HepG2 (cell line): ENCODE data around the gene UBTF. TPM values are rescaled to one million over a fixed set of nuclear protein-coding genes. Genes with fewer than 3 reads are reported as not detected.
A peak's percentile ranks its signal among the peaks of the same experiment; 100 is the strongest.

Experiments
- AGO2 ChIP-seq: fragments of 200-400 bp; formaldehyde crosslinking; optimal IDR thresholded peaks from 2 replicates; pipeline ENCODE3; 2017; ENCODE audit warnings: mild to moderate bottlenecking, low read depth, low read length, moderate library complexity
- HHEX ChIP-seq: IDR thresholded peaks from 2 replicates; pipeline ENCODE4 v1.6.1; 2016; ENCODE audit warnings: control low read depth
- HOXA3 ChIP-seq: sonication (generic); formaldehyde crosslinking; IDR thresholded peaks from 2 replicates; pipeline ENCODE4 v1.5.0; 2020; ENCODE audit warnings: missing genetic modification reagents
- SAFB2 ChIP-seq: sonication (generic); formaldehyde crosslinking; IDR thresholded peaks from 2 replicates; pipeline ENCODE4 v1.5.1; 2020; ENCODE audit warnings: missing genetic modification reagents, low read depth, mild to moderate bottlenecking, borderline replicate concordance
- SCMH1 ChIP-seq: sonication (generic); formaldehyde crosslinking; IDR thresholded peaks from 2 replicates; pipeline ENCODE4 v1.9.0; 2021; ENCODE audit warnings: missing genetic modification reagents, mild to moderate bottlenecking, borderline replicate concordance
- ZFYVE20 ChIP-seq: sonication (generic); formaldehyde crosslinking; IDR thresholded peaks from 2 replicates; pipeline ENCODE4 v1.8.0; 2023; ENCODE audit warnings: low read depth, mild to moderate bottlenecking, moderate library complexity, missing genetic modification reagents, borderline replicate concordance
- ZMYM3 ChIP-seq: sonication (generic); formaldehyde crosslinking; IDR thresholded peaks from 2 replicates; pipeline ENCODE4 v1.5.1; 2020; ENCODE audit warnings: mild to moderate bottlenecking, missing genetic modification reagents
- ZNF329 ChIP-seq: sonication (generic); formaldehyde crosslinking; IDR thresholded peaks from 2 replicates; pipeline ENCODE4 v1.9.0; 2021; ENCODE audit warnings: low read depth, mild to moderate bottlenecking, missing genetic modification reagents
- ZNF33B ChIP-seq: sonication (generic); formaldehyde crosslinking; IDR thresholded peaks from 2 replicates; pipeline ENCODE4 v1.5.1; 2020; ENCODE audit warnings: mild to moderate bottlenecking, missing genetic modification reagents
- ZNF75D ChIP-seq: sonication (generic); formaldehyde crosslinking; IDR thresholded peaks from 2 replicates; pipeline ENCODE4 v1.8.1; 2023; ENCODE audit warnings: missing genetic modification reagents, mild to moderate bottlenecking, borderline replicate concordance
- polyA plus RNA-seq, 8 experiments: library from polyadenylated mRNA; depleted of rRNA in 3 of 8; stranded (reverse) in 7 of 8; unstranded in 1 of 8; fragments of >200 nt; fragmentation: Illumina TruSeq in 4 of 8; extraction: Trizol in 4 of 8; gene quantifications; 2 replicates each; pipeline versions ENCODE4 v1.2.1 to v1.2.3, GENCODE V29; 2011 to 2016; ENCODE audit warnings: low read depth in 4 of 8, missing spikeins in 1 of 8, mixed read lengths in 1 of 8; ENCODE audit not compliant: insufficient read depth in 1 of 8
- total RNA-seq, 5 experiments: library from RNA; depleted of rRNA; stranded (reverse); fragments of >200 nt; fragmentation: Illumina TruSeq; extraction: Trizol; gene quantifications; 2 replicates each; pipeline ENCODE4 v1.2.3, GENCODE V29; 2016; ENCODE audit warnings: low read depth in 1 of 5
- TF ChIP-seq, protein P1 (sequence below): sonication (generic); formaldehyde crosslinking; IDR thresholded peaks from 2 replicates; pipeline ENCODE4 v1.8.1; 2023; ENCODE audit warnings: missing genetic modification reagents, mild to moderate bottlenecking, borderline replicate concordance
- TF ChIP-seq, protein P2 (sequence below): sonication (generic); formaldehyde crosslinking; IDR thresholded peaks from 2 replicates; pipeline ENCODE4 v1.8.0; 2023; ENCODE audit warnings: mild to moderate bottlenecking, missing genetic modification reagents
- TF ChIP-seq, protein P3 (sequence below): sonication (generic); formaldehyde crosslinking; IDR thresholded peaks from 2 replicates; pipeline ENCODE4 v1.5.1; 2020; ENCODE audit warnings: mild to moderate bottlenecking, missing genetic modification reagents, moderate library complexity
- TF ChIP-seq, protein P4 (sequence below): sonication (generic); formaldehyde crosslinking; IDR thresholded peaks from 2 replicates; pipeline ENCODE4 v1.8.1; 2023; ENCODE audit warnings: mild to moderate bottlenecking, missing genetic modification reagents
- TF ChIP-seq, protein P5 (sequence below): sonication (generic); formaldehyde crosslinking; IDR thresholded peaks from 2 replicates; pipeline ENCODE4 v1.5.0; 2020; ENCODE audit warnings: missing genetic modification reagents

The UBTF gene
- total and polyA plus RNA-seq, 2 of the 13 experiments (the other 11 are each of a cell fraction or from before 2014, with no cell fraction given), result 15.2 to 60.9 TPM

DNA sequence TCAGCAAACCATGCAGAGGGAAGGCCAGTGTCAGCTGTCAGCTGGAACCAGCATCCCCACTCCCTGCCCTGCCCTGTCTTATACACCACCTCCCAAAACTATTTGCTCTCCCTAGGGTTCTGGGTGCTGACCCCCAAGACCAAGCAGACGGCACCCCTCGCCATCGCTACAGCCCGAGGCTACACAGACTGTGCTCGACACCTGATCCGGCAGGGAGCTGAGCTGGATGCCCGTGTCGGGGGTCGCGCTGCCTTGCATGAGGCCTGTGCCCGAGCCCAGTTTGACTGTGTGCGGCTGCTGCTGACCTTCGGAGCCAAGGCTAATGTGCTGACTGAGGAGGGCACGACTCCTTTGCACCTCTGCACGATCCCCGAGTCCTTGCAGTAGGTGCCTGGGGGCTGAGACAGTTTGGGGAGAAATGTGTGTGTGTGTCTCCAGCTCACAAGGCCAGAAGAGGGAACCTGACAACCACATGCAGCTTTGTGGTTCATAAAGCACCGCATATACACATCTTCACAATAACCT, 47.5 kb downstream of the UBTF start (continued):
- 0 out of 2 replicates have a peak, but pooled peaks have one; percentile 38 for TF ChIP-seq ZNF33B (CRISPR knock-in tag)
- no peak for TF ChIP-seq HHEX (CRISPR knock-in tag)
- 0 out of 2 replicates have a peak, but pooled peaks have one; percentile 28 for TF ChIP-seq SAFB2 (CRISPR knock-in tag)
- no peak for TF ChIP-seq ZNF75D (CRISPR knock-in tag)
- TF ChIP-seq ZFYVE20, result no peak
- TF ChIP-seq, protein P1, sequence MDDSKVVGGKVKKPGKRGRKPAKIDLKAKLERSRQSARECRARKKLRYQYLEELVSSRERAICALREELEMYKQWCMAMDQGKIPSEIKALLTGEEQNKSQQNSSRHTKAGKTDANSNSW (CRISPR knock-in tag), result no peak
- TF ChIP-seq, protein P2, sequence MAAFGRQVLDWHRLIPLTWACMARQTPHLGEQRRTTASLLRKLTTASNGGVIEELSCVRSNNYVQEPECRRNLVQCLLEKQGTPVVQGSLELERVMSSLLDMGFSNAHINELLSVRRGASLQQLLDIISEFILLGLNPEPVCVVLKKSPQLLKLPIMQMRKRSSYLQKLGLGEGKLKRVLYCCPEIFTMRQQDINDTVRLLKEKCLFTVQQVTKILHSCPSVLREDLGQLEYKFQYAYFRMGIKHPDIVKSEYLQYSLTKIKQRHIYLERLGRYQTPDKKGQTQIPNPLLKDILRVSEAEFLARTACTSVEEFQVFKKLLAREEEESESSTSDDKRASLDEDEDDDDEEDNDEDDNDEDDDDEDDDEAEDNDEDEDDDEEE (CRISPR knock-in tag), result no peak
- TF ChIP-seq HOXA3 (CRISPR knock-in tag), result no peak
- TF ChIP-seq AGO2, result peak; percentile 93
- TF ChIP-seq, protein P3, sequence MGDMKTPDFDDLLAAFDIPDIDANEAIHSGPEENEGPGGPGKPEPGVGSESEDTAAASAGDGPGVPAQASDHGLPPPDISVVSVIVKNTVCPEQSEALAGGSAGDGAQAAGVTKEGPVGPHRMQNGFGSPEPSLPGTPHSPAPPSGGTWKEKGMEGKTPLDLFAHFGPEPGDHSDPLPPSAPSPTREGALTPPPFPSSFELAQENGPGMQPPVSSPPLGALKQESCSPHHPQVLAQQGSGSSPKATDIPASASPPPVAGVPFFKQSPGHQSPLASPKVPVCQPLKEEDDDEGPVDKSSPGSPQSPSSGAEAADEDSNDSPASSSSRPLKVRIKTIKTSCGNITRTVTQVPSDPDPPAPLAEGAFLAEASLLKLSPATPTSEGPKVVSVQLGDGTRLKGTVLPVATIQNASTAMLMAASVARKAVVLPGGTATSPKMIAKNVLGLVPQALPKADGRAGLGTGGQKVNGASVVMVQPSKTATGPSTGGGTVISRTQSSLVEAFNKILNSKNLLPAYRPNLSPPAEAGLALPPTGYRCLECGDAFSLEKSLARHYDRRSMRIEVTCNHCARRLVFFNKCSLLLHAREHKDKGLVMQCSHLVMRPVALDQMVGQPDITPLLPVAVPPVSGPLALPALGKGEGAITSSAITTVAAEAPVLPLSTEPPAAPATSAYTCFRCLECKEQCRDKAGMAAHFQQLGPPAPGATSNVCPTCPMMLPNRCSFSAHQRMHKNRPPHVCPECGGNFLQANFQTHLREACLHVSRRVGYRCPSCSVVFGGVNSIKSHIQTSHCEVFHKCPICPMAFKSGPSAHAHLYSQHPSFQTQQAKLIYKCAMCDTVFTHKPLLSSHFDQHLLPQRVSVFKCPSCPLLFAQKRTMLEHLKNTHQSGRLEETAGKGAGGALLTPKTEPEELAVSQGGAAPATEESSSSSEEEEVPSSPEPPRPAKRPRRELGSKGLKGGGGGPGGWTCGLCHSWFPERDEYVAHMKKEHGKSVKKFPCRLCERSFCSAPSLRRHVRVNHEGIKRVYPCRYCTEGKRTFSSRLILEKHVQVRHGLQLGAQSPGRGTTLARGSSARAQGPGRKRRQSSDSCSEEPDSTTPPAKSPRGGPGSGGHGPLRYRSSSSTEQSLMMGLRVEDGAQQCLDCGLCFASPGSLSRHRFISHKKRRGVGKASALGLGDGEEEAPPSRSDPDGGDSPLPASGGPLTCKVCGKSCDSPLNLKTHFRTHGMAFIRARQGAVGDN (CRISPR knock-in tag), result peak; percentile 41
- TF ChIP-seq SCMH1 (CRISPR knock-in tag), result no peak
- TF ChIP-seq ZNF329 (CRISPR knock-in tag), result no peak
- no peak for TF ChIP-seq ZMYM3 (CRISPR knock-in tag)
- TF ChIP-seq, protein P4, sequence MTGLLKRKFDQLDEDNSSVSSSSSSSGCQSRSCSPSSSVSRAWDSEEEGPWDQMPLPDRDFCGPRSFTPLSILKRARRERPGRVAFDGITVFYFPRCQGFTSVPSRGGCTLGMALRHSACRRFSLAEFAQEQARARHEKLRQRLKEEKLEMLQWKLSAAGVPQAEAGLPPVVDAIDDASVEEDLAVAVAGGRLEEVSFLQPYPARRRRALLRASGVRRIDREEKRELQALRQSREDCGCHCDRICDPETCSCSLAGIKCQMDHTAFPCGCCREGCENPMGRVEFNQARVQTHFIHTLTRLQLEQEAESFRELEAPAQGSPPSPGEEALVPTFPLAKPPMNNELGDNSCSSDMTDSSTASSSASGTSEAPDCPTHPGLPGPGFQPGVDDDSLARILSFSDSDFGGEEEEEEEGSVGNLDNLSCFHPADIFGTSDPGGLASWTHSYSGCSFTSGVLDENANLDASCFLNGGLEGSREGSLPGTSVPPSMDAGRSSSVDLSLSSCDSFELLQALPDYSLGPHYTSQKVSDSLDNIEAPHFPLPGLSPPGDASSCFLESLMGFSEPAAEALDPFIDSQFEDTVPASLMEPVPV (CRISPR knock-in tag), result peak; percentile 65; the same call in 1 of the 2 replicates
- TF ChIP-seq, protein P5, sequence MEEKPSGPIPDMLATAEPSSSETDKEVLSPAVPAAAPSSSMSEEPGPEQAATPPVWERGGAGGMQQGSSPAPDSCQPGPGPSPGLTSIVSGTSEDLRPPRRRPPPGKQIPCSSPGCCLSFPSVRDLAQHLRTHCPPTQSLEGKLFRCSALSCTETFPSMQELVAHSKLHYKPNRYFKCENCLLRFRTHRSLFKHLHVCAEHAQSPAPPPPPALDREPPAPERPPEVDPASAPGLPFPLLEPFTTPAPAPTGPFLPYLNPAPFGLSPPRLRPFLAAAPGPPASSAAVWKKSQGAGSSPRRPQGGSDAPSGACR, result no peak
